Stimulated activated CD8-positive, alpha-beta memory T cell treated with anti-CD3 and anti-CD28 coated beads, Interleukin-12 subunit alpha, Interleukin-12 subunit beta, amount 100 ng/mL, for 24 hours (primary cell): ENCODE measurements around the gene SAMM50.

Experiments
- DNase-seq: peaks from one replicate; pipeline ENCODE4 v3.0.0-alpha.2; 2020; ENCODE audit errors: extremely low read depth

SAMM50 gene

DNA sequence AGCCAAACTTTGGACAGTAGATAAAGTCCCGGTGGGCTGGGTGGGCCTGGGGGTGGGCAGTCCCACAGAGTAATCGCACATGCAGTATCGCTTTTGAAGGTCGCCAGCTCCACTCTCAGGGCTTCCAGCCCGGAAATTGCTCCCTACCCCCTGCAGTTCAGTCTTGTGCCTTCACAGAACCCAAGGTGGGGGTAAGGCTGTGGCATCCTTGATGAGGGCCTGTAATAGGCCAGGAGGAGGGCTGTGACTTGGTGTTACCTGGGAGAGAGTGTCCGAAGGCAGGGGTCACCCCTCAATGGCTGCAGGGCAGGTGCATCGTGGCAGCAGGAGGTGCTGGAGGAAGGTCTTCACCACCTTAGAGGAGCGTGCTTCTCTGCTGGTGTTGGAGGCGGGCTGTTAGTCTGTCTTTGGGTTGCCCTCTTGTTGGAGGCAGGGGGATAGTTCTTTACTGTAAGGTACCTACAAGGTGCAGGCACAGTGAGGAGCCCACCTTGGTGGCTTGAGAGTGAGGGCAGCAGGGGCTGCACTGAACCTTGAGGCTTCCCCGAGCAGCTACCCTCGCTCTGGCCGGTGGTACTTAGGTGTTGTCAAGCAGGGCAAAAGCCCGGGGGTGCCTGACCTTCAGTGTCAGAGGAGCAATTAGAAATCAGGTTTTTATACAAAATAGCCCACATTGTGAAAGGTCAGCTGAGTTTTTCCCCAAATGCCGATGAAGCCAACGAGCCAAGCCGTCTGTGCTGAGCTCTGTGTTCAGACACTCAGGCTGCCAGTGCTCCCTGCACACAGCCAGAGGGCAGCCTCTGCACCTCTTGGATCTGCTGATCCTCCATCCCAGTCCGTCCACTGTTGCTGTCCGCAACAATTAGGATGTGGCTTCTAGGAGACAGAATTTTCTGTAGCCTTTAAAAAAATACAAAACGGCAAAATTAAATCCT lies 21.9 kb downstream of the SAMM50 start:
- no peak for DNase-seq

DNA sequence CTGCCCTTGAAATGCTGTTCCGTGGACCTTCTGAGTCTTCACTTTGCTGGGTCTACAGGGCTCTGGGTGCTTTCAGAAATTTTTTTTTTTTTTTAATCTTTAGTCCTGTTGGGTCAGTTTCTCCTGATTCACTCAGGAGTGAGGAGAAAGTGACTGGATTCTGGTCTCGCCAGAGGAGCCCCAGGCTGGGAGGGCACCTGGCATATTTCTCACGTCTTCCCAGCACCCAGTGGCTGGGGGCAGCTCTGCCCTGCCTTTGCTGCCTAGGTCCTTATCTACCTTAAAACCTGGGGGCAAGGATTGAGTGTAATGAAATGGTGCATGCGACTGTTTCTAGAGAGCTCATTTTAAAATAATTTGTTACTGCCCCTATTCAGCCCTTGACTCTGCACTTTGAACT lies 23.3 kb downstream of the SAMM50 start:
- no peak for DNase-seq

DNA sequence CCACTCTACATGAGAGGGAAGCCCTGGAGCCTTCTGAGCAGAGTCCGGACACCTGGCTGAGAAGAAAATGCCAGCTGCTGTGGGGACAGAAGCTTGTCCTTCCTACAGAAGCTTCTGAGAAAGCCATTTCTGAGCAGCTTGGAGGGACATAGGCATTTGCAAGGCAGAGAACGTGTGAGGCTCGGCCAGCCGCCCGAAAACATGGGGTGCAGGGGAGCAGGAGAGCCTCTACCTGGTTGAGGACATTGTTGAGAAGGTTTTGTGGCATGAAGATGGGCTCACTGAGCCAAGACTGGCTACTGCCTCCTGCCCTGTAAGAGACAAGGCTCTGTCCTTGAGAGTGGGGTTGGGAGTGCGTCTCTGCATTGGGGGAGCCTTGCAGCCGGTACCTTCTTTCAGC lies 25.3 kb downstream of the SAMM50 start:
- no peak for DNase-seq

DNA sequence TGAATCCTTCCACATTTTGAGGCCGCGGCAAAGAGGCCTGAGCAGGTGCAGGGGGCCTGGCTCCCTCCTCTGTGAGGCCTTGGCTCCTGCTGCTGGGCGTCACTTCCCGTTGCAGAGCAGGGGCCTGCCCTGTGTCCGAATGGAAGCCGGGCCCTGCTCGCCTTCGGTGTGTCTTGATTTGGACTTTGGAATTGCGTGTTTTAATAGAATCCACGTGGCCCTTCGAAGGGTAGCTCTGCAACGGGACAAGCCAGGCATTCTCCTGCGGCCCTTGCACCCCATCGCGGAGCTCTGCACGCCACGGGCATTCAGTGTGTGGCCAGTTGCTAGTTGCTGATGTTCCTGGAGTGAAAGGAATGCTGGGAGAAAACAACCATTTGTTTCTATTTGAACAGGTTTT lies 25.8 kb downstream of the SAMM50 start:
- no peak for DNase-seq

DNA sequence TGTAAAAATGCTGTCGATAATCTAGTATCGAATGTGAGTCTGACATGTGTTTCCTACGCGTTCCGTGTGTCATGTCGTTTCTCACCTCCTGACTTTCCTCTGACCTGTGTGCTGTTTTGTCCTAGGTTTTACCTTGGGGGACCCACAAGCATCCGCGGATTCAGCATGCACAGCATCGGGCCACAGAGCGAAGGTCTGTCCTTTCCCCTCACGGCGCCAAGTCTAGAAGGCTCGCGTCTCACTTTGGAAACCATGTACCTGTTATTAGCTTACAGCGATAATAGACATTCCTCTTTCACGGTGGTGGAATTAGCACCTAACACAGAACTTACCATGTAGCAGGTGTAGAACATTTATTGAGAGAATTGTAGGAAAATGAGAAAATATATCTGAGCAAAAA lies 28.6 kb downstream of the SAMM50 start:
- no peak for DNase-seq

DNA sequence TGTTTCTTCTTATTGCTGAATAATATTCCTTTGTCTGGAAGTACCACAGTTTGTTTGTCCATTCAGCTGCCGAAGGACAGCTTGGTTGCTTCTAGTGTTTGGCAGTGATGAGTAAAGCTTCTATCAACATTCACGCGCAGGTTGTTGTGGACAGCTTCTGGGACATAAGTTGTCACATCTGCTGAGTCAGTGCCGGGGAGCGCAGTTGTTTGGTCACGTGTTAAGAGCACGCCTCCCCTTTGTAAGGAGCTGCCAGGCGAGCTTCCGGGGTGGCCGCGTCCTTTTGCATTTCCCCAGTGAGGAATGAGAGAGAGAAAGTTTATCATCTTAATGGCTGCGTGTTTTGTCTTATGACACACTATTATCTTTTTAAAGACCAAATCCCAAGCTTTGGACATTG lies 30.3 kb downstream of the SAMM50 start:
- no peak for DNase-seq

DNA sequence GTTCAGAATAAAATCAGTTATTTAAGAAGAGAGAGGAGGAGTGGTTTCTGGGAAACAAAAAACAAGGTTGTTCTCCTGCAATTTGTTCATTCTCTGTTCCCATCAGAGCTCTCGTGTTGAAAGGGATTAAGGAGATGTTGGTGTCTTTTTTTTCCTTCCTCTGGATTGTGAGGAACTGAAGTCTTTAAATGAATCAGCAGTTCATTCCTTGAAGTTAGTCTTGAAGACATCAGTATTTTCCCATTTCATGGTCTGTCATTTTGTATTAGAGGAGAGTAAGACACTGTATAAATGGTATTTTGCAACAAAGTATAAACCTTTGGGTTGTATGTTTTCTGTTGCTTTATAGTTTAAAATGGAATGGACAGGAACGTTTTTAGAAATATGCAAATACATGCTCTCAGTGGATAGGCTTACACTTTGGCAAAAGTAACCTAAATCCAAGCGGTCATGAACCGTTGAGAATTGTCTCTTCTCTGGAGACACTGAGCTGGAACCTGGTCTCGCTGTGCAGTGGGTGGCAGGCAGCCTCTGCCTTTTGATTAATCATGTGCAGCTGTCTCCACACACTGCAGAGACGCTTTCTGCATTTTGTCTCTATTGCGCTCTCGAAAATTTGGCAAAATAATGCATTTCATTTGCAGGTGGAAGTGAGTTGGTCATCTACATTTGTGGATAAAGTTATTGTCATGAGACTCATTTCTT lies 33.0 kb downstream of the SAMM50 start:
- no peak for DNase-seq

DNA sequence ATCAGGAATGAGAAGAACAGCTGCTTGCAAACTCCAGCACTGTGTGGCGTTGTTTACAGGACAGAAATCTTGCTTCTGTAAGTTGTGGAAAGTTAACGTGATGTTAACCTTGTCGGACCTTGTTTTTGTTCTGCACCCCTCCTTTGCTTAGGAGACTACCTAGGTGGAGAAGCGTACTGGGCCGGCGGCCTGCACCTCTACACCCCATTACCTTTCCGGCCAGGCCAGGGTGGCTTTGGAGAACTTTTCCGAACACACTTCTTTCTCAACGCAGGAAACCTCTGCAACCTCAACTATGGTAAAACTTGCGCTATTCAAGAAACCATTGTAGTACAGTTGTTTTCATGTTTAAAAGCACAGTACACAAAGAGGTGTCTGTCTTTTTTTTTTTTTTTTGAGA lies 33.7 kb downstream of the SAMM50 start:
- no peak for DNase-seq

DNA sequence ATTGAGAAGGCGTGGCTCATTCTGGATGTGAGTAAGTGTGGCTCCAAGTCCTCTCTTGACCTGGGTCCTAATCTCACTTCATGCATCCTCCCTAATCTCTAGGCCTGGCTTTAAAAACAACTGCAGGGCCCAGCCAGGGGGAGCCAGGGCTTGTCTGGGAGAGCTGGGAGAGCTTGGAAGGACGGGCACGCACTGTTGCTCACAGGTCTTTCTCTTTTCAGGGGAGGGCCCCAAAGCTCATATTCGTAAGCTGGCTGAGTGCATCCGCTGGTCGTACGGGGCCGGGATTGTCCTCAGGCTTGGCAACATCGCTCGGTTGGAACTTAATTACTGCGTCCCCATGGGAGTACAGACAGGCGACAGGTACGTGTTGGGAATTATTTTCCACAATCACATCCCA lies 34.8 kb downstream of the SAMM50 start:
- DNase-seq: no peak

DNA sequence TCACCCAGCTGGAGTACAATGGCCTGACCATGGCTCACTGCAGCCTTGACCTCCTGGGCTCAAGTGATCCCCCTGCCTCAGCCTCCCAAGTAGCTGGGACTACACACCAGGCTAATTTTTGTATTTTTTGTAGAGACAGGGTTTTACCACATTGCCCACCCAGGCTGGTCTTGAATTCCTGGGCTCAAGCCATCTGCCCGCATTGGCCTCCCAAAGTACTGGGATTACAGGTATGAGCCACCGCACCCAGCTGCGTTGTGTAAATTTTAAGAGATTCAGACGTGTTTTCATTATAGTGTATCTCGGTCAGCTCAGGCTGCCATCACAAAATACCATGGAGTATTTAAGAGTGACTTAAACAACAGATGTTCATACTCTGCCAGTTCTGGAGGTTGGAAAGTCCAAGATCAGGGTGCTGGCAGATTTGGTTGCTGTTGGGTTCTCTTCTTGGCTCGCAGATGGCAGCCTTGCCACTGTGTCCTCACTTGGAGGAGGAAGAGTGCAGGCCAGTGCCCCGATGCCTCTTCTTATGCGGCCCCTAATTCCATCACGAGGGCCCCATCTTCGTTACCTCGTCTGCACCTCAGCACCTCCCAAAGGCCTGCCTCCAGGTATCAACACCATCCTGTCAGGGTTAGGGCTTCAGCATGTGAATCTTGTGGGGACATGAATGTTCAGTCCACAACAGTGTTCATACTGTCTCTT lies 36.2 kb downstream of the SAMM50 start:
- DNase-seq: no peak

DNA sequence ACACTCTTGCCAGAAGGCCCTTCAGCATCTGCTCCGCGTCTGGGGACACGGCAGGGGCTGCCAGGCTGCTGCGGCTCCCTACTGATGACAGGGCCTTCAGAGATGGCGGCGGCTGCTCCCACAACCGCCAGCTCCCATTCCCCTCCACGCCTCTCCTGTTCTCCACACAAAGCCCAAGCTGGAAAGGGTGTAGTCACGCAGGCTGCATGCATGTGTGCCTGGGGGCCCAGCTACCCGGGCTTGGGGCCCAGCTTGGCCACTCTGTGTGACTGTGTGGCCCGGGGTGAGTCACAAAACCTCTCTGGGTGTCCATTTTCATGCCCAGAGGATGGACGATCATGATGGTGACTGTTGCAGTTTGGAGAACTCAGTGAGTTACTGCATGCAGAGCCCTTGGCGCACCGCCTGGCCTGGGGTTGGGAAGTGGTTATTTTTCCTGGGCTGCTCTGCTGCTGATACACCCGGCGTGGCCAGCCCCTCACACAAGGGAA lies 37.1 kb downstream of the SAMM50 start:
- DNase-seq: no peak

DNA sequence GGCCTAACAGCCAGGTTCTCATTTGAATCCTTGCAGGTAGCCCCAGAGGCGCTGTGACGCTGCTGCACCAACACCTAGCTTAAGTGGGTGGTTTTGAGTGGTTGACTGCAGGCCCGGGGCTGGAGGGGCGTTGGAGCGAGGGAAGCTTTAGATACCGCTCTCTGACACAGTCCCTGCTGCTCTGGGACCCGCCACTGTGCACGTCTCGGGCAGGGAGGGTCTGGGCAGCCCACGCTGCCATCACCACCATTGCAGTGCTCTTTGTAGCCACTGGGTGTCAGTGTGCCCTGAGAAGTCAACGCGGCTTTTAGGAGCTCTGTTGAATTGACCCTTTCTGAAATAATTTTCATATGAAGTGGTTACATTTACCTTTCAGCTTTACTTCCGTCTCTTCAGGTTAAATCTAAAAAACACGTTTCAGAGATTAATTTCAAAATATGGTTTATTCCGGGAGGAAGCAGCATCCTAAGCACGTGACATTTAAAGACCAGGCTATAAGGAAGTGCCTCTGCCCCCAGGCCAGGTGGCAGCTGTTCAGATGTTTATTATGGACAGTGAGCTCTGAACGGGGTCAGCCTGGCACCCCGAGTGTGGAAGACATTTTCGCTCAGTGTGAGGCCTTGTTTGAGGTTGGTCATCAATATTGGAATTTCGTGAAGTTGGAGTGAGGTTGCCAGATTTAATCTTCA lies 38.0 kb downstream of the SAMM50 start:
- peak; percentile 8 for DNase-seq

DNA sequence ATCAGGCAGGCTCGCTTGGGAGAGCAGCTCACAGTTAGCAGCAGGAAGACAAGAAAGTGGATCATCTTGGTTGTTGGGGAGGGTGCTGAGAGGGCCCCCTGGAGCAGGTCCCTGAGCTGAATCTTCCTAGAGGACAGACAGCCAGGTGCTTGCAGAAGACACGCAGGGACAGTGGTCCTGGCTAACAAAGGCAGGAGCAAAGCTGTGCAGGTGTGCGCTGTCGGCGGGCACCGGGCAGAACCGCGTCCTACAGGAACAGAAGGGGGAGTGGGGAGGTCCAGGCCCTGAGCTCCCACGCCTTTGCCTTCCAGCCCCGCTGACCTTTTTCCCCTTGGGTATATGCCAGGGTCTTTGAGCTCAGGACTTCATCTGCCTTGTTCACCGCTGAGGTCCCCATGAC lies 38.8 kb downstream of the SAMM50 start:
- DNase-seq: no peak

DNA sequence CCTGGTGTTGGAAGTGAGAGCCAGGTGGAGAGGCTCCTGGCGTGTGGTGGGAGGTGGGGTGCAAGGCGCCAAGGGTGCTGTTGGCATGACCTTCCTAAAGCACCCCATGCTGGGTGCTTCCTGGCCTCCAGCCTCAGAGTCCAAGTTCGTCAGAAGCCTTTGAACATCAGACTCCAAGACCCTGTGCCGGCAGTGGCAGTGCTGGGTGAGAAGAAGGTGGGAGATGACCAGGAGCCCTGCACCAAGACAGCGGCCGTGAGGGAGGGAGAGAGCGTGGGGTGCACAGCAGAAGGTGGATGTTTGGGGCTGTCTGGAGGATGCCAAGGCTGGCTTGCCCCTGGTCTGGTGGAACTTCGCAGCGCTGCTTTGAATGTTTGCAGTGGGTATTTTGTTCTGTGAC lies 39.2 kb downstream of the SAMM50 start:
- no peak for DNase-seq

DNA sequence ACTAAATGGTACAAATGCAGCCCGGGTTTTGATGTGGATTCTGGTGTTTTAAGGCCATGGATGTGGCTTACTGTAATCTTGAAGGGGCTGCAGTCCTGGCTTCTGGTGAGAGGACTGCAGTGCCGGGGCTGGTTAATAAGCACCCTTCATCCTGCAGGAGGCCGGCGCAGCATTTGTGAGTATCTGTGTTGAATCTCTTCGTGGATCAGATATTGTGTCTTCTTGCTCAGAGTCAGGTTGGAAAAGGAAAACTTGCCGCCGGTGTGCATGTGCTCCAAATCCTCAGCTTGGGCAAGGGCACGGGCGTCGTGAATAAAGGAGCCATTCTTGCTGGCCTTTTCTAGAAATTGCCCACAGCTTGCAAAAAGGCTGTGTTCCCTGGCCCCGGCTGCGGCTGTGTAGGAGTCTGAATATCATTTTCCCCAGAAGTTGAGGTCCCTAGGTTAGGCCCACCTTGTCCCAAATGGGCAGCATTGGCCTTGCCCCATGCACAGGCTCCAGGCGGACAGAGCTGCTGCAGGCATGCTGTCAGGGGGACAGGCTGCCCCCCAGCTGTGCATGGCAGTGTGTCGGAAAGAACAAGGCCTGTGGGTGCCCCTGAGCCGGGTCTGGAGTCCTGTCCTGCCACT lies 39.9 kb downstream of the SAMM50 start:
- no peak for DNase-seq

DNA sequence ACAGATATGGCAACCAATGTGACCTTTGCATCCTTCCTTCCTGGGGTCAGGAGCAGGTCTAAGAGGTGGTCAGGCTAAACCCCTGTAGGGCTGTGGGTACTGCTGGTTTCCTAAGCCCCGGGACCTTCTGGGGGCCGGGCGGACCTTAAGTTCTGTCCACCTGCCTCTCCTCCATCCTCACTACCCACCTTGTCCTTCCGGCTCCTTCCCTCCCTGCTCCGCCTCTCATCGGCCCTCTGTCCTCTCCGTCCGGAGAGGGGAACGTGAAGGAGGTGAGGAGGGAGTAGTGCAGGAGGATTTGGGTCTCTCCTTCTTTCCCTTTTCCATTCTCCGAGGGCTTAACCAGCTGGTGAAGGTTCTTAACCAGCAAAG lies 40.5 kb downstream of the SAMM50 start:
- no peak for DNase-seq

DNA sequence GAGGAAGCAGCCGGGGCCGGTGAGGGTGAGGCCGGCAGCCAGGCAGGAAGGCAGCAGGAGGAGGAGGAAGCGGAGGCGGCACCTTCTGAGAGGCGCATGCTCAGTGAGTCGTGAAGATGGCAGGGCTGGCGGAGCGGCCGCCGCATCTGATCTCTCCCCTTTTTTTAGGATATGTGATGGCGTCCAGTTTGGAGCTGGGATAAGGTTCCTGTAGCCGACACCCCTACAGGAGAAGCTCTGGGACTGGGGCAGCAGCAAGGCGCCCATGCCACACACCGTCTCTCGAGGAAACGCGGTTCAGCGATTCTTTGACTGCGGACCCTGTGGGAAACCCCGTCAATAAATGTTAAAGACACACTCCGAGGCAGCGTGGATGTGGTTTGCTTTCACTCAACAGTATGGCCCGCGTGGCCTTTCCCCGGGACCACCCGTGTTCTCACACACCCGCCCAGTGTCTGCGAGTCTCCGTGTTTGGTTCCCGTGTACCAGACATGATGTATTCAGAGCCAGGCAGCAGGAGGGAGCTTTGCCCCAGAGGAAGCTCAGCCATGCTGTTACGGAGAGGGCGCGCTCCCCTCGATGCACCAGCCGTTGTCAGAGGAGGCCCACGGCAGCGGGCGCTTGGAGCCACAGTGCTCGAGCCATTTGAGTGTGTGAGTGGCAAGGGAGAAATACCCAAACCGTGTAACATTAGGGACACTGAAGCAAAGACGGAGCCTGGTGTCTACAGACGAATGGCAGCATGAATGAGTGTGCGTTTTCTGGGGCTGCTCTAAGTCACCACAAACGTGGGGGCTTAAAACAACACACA lies 41.1 kb downstream of the SAMM50 start:
- DNase-seq: peak; percentile 36

DNA sequence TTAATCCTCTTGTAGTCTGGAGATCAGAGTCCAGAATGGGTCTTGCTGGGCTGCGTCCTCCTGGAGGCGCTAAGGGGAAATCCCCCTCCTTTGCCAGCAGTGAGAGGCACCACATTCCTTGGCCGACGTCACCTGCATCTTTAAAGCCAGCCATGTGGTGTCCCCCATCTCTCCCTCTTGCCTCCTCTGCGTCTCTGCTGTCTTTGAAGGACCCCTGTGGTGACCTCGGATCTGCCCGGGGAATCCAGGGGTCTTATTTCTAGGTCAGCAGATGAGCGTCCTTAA lies 41.7 kb downstream of the SAMM50 start:
- DNase-seq: no peak

DNA sequence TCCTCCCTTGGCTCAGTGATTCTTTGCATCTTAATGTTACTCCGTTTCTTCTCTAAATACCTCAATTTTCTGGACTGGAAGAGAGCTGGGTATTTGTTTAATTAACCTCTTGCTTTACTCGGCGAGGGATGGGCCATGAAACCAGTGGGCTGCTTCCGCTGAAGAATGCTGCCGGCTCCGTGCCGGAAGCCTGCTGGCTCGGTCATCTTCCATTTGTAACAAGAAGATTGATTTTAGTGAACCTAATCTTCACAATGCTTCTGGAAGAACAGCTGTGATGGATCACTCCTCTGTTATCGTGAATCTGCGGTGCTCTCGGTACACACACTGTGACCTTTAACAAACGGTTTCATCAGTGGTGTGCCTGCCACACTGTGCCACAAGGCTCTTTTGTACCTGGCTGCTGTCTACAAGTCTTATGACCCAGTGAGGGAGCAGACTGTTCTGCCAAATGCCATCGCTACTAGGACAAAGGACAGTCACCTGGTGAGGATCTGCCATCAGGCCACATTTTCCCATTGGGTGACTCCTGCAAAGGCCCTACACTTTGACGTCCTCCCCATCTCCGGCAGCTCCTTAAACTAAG lies 43.5 kb downstream of the SAMM50 start:
- no peak for DNase-seq

DNA sequence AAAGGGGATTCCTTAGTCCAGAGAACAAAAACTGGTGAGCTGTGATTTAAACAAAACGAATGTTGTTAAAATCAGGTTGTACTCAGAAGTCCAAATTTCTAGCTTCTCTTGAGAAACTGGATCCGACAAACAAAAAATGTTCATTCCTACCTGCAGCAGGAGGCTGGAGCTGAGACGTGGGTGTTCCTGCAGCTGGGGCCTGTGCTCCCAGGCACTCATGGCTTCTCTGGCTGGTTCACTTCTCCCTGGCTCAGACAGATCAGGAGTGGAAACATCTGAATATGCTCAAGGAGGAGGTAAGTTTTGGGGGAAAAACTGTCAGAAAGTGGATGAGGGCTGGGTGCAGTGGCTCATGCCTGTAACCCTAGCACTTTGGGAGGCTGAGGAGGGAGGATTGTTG lies 44.1 kb downstream of the SAMM50 start:
- DNase-seq: no peak
